Subcutaneous abdominal adipose tissue (tissue), 5 donors: ENCODE results near the gene DBX1.

ENCODE experiments used
- H3K27ac ChIP-seq: one replicate; pipeline ENCODE4 v1.7.0; 2013; ENCODE audit warnings: low read depth, mild to moderate bottlenecking, inconsistent platforms, low read length, moderate library complexity
- H3K27me3 ChIP-seq, 5 donors: one replicate each; pipeline ENCODE4 v1.7.0; 2013; ENCODE audit warnings: low read length in 5 of 5, inconsistent platforms in 1 of 5; ENCODE audit not compliant: control insufficient read depth in 5 of 5, insufficient read depth in 4 of 5
- H3K36me3 ChIP-seq, 5 donors: one replicate each; pipeline ENCODE4 v1.7.0; 2013; ENCODE audit warnings: low read length in 5 of 5; ENCODE audit not compliant: control insufficient read depth in 5 of 5, insufficient read depth in 5 of 5
- H3K4me1 ChIP-seq, 5 donors: one replicate each; pipeline ENCODE4 v1.7.0; 2013; ENCODE audit warnings: low read length in 5 of 5, mild to moderate bottlenecking in 3 of 5, moderate library complexity in 1 of 5; ENCODE audit not compliant: control insufficient read depth in 5 of 5, insufficient read depth in 5 of 5
- H3K4me3 ChIP-seq, 5 donors: one replicate each; pipeline ENCODE4 v1.7.0; 2013; ENCODE audit warnings: low read length in 5 of 5, low read depth in 1 of 5
- H3K9ac ChIP-seq, 5 donors: one replicate each; pipeline ENCODE4 v1.7.0; 2013; ENCODE audit warnings: low read length in 5 of 5, mild to moderate bottlenecking in 4 of 5, moderate library complexity in 3 of 5
- H3K9me3 ChIP-seq, 5 donors: one replicate each; pipeline ENCODE4 v1.7.0; 2013; ENCODE audit warnings: low read length in 5 of 5; ENCODE audit not compliant: control insufficient read depth in 5 of 5
- donor health status: healthy.
- donor health status: healthy.
- donor health status: healthy.
- donor health status: healthy.
- donor health status: healthy.

DBX1 gene

DNA sequence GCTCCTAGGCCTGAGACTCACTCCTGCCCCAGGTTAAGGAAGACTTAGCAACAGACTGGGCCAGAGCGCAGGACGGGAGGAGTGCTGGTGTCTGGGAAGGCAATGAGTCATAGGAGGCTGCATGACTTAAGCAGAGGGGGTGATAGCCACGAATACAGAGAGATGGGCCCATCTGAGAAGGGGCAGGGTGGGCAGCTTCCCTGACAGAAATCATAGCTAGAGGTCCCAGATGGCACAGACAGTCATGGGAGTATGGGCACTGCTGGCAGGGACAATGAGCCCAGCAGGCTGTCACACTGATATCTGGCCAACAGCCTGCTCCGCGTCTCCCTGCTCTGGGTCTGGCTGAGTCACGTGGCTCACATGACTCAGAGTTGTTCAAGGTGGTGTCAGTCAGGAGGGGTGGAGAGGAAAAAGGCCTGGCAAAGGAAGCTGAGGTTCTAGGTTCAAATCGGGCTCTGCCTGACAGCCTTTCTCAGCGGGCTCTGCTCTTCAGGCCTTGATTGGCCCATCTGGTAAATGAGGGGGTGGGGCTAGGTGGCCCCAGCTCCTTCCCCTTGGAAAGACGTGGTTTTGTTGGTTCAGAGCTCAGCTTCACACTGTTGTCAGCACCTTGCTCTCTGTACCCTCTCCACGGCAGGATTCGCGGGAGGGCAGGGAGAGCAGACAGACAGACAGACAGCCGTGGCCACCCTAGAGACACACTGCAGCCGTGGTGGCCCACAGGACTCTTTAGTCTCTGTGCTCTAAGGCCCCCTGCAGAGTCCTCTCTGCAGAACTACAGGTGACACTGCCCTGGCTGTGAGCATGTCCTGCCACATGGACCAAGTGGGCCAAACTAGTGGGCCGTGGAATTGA lies 47.8 kb downstream of the DBX1 start:
- peaks cover 0 to 21% (median 3%) of the 10 kb centered on the region in 5 donors for H3K36me3 ChIP-seq

DNA sequence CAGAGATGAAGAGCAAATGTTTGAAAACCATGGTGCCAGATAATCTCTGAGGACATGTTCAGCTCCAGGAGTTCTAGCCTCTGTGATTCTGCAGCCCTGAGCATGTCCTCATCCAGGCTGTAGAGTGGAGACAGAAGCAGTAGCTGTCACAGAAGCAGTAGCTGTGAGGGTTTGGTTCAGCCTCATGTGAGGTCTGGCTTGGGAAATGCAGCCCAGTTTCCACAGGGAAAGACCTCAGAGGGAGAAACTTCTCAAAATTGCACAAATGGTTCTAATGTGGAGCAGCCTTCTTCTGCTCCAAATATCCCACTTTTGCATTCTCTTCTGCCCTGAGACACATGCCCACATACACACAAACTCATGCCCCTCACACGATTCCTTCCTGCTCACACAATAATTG lies 48.4 kb downstream of the DBX1 start:
- Histone ChIP-seq H3K4me1 (peaks cover 0 to 15% (median 11%) of the 10 kb centered on the region in 5 donors), H3K4me3 (no peak overlapping the region), H3K9ac (no peak overlapping the region), H3K9me3 (no peaks in the 10 kb centered on the region), H3K27me3 (no peaks in the 10 kb centered on the region), H3K36me3 (peaks cover 0 to 23% (median 3%) of the 10 kb centered on the region in 5 donors), H3K27ac (peak overlapping the region; percentile 32)

More for the DNA sequence above, 47.8 kb downstream of the DBX1 start:
- Histone ChIP-seq H3K9me3 (no peaks in the 10 kb centered on the region), H3K4me1 (peaks cover 0 to 15% (median 11%) of the 10 kb centered on the region in 5 donors), H3K4me3 (peak overlapping the region in 3 of 5 donors; percentile 22 to 42 (median 35)), H3K27ac (no peak overlapping the region), H3K27me3 (no peaks in the 10 kb centered on the region), H3K9ac (no peak overlapping the region)

- Histone ChIP-seq H3K9me3 (no peaks in the 10 kb centered on the region), H3K4me3 (no peak overlapping the region), H3K27me3 (no peaks in the 10 kb centered on the region), H3K27ac (no peak overlapping the region), H3K36me3 (peaks cover 0 to 17% (median 3%) of the 10 kb centered on the region in 5 donors), H3K9ac (no peak overlapping the region), H3K4me1 (peaks cover 0 to 15% (median 11%) of the 10 kb centered on the region in 5 donors)
Measured at GRCh38 chr11:20110908-20111669, 49.2 kb downstream of the DBX1 start.

DNA sequence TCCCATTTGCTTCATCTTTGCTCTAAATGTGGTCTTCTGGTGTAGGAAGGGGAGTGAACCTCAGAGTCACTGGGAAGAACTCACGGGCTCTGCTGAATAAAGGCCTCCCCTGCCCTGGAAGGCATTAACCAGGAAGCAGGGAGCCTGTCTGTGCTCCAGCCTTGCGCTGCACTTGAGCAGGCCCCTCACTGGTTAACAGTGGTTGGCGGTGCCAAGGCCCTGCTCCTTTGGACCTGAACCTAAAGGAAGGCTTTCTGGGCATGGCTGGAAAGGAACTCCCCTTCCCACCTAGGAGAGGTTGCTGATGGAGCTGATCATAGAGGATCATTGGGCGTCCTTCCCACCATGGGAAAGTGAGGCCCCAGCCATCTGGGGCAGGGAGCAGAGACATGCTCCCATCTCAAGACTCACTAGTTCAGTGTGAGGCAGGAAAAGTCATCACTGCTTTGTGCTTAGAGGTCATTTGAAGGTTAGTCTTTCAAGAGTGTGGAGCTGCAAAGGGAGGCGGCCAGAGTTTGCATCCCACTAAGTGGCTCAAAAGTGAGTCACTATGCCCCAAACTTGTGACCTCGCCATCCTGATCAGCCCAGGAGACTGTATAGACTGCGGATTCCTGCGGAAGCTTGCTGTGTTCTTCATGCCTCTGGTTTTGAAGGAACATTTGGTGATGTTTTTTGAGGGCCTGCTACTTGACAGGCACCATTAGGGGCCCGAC lies 50.4 kb downstream of the DBX1 start:
- no peaks in the 10 kb centered on the region for H3K9me3 ChIP-seq
- no peaks in the 10 kb centered on the region for H3K27me3 ChIP-seq
- peaks cover 0 to 21% (median 6%) of the 10 kb centered on the region in 5 donors for H3K36me3 ChIP-seq
- H3K9ac ChIP-seq, result no peak overlapping the region
- no peak overlapping the region for H3K4me3 ChIP-seq
- H3K27ac ChIP-seq, result no peak overlapping the region
- peaks cover 0 to 15% (median 11%) of the 10 kb centered on the region in 5 donors for H3K4me1 ChIP-seq
